GM10266 (cell line): ENCODE results near the gene TRAPPC12.

Experiments used
- DNase-seq: peaks from one replicate; pipeline ENCODE4 v3.0.0; 2012; ENCODE audit errors: extremely low spot score
- TF ChIP-seq, protein P1 (sequence below): IDR thresholded peaks from 2 replicates; pipeline ENCODE4 v1.5.1; 2012; ENCODE audit warnings: mild to moderate bottlenecking, low read depth; ENCODE audit not compliant: control insufficient read depth, insufficient read depth; ENCODE audit errors: missing control alignments

Gene TRAPPC12

GRCh38 chr2:3427272-3427671 is 47.8 kb downstream of the TRAPPC12 start:
- DNase-seq: no peak
- TF ChIP-seq, protein P1, sequence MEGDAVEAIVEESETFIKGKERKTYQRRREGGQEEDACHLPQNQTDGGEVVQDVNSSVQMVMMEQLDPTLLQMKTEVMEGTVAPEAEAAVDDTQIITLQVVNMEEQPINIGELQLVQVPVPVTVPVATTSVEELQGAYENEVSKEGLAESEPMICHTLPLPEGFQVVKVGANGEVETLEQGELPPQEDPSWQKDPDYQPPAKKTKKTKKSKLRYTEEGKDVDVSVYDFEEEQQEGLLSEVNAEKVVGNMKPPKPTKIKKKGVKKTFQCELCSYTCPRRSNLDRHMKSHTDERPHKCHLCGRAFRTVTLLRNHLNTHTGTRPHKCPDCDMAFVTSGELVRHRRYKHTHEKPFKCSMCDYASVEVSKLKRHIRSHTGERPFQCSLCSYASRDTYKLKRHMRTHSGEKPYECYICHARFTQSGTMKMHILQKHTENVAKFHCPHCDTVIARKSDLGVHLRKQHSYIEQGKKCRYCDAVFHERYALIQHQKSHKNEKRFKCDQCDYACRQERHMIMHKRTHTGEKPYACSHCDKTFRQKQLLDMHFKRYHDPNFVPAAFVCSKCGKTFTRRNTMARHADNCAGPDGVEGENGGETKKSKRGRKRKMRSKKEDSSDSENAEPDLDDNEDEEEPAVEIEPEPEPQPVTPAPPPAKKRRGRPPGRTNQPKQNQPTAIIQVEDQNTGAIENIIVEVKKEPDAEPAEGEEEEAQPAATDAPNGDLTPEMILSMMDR: no peak

- TF ChIP-seq, protein P1: no peak
- no peak for DNase-seq
Measured at GRCh38 chr2:3428577-3428976, 49.1 kb downstream of the TRAPPC12 start.

- TF ChIP-seq, protein P1: no peak
Measured at GRCh38 chr2:3429066-3429610, 49.6 kb downstream of the TRAPPC12 start.

DNA sequence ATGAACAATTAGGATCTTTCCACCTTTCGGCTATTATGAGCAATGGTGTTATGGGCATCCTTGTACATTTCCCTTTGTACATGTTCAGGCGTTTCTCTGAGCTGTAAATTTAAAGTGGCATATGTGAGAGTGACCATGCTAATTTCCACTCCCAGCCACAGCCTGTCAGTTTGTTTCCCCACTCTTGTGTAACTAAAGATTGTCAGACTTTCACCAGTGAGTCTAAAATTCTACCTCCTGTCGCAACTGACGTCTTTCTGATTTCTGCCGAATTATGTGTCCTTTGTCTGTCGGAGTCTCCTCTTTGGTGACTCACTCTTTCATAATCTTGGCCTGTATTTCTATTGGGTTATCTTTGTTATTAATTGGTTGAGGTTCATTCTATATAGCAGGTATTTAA is 50.7 kb downstream of the TRAPPC12 start:
- no peak for DNase-seq
- TF ChIP-seq, protein P1: no peak

More at GRCh38 chr2:3429066-3429610, 49.6 kb downstream of the TRAPPC12 start:
- no peak for DNase-seq

DNA sequence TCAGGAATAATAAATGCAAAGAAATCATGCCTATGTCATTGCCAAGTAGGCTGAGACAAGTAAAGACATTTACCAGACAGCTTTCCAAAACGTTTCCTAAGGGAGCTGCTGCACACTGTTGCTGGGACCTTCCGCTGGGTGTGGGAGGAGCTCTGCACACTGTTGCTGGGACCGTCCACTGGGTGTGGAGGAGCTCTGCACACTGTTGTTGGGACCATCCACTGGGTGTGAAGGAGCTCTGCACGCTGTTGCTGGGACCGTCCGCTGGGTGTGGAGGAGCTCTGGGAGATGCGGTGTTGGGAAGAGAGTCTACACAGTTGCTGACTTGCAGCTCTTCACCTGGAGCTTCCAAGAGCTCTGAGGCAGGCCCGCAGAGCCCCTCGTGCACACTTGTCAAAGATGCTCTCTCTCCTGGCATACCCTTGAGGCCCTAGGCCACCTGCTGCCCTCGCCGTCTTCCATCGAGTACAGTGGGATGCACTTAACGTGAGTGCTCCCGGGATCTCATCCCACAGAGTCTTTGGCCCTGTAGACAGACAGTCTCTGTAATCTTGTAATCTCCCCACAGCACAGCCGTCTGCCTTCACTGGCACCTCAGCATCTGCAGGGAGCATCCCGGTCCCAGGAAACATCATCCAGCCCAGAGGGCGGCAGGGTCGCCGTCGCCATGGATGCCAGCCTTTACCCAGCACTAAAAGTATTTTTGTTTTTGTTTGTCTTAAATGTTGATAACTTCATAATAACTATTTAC is 51.4 kb downstream of the TRAPPC12 start:
- no peak for DNase-seq
- TF ChIP-seq, protein P1: no peak

DNA sequence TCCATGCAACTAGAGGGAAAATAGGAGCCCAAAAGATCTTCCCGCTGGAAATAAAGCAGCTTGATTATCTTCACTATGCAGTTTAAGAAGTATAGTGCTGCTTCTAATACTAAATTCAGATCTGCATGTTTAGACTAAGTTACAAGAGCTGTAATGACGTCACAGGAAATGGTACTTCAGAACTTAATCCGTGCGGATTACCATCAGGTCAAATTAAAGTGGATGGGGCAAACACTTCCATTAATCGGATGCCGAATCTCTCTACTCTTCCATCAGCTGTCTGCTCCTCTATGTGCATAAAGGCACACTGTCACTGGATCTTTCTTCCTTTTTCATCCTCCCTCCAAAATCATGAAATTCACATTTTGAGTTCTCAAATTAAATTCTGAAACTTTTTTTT is 52.6 kb downstream of the TRAPPC12 start:
- DNase-seq: no peak
- TF ChIP-seq, protein P1: no peak

DNA sequence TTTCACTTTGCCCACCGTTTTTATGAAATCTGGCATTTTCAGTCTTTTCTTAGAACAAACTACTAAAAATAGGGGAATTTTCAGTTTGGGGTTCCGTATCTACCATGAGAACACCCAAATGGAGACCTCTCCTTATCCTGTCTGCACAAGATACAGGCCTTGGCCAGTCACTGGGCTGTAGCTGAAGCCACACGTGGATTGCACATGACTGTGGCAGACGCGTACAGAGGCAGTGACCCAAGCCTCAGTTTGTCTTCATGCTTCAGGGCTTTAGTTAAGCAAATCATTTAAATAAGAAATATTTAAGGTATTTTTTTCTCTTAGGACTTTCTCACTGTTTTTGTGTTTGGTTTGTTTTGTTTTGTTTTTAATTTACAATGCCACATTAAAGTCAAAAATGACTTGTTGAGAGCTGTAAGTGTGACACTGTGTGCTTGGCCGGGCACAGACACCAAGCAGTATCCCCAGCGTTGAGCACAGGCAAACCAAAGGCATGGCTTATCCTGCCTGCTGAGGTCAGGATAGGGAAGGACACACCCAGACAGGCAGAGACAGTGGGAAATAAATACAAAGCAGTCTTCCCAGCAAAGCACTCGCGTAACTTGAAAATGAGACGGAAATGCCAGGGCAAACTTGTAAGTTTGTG is 53.3 kb downstream of the TRAPPC12 start:
- DNase-seq: no peak
- TF ChIP-seq, protein P1: no peak
